ENCODE measurements around the gene SLC6A6. TPM values are rescaled to one million over a fixed set of nuclear protein-coding genes. Genes with fewer than 3 reads are reported as not detected.

SLC6A6 gene
- polyA plus RNA-seq, 1 of the 3 experiments (the other 2 are of a cell fraction), result 19.1 TPM

DNA sequence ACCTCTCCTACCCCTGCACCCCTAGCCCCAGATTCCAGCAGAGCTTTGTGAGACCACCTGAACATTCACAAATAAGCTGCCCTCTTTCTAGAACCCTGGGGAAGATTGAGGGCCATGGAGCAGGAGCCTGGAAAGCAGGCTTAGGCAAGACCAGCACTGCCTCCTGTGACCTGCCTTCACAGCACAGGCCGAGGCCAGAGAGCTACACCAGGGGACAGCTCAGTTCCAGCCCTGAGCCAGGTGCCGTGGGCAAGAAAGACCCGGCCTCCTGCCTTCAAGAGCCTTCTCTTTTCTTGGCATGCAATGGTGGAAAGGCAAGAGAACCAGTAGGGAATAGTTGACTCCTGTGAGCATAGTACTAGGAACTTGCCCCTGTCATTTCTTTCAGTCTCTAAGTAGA, 48.1 kb downstream of the SLC6A6 start:
- CTCF ChIA-PET, result interaction anchor here (1.2 to 2.6 kb wide), 2 partner anchors 11 to 189 kb away, joined by 5 to 12 read pairs; no protein-coding TSS in a partner anchor
- 86% methylated on average over 1 of the region's 3 CpGs for WGBS (ENCODE audit: low lambda C conversion rate)
- POLR2A ChIA-PET, result no interaction called here

GRCh38 chr3:14450922-14451606, 48.7 kb downstream of the SLC6A6 start:
- no peak for DNase-seq
- Histone ChIP-seq H3K79me2 (ENCODE audit: insufficient read depth) (no peaks in the 10 kb centered on the region), H3K27me3 (ENCODE audit: insufficient read depth) (no peaks in the 10 kb centered on the region), H2AFZ (ENCODE audit: low read depth) (no peak overlapping the region), H3K4me3 (ENCODE audit: low read depth in 2 of 2, low read length in 1 of 2) (no peak overlapping the region), H3K36me3 (replicated peaks in 1 of 2; ENCODE audit: control insufficient read depth in 1 of 2, insufficient read depth in 2 of 2, low read length in 1 of 2) (peaks cover 35 to 47% of the 10 kb centered on the region in 2 experiments), H4K20me1 (ENCODE audit: insufficient read depth) (no peaks in the 10 kb centered on the region; the same call in 1 of the 2 replicates), H3K9ac (no peak overlapping the region), H3K4me2 (no peak overlapping the region), H3K9me3 (no peaks in the 10 kb centered on the region), H3K4me1 (ENCODE audit: control insufficient read depth in 1 of 2, insufficient read depth in 2 of 2, low read depth in 1 of 2, low read length in 1 of 2) (peaks cover 8 to 24% of the 10 kb centered on the region in 2 experiments; a peak in 3 of 4 replicates), H3K9me2 (no peaks in the 10 kb centered on the region), H3K27ac (ENCODE audit: low read depth in 2 of 2, low read length in 1 of 2) (peak overlapping the region in 1 of 2 experiments; percentile 97; a peak in 1 of 4 replicates), H3F3A (replicated peaks; ENCODE audit: insufficient read depth) (peaks cover 27% of the 10 kb centered on the region)
- CTCF ChIA-PET, result interaction anchor here (0.7 to 2.6 kb wide), 5 partner anchors 10 to 248 kb away, joined by 3 to 12 read pairs (median 4); no protein-coding TSS in a partner anchor
- POLR2A ChIA-PET, result no interaction called here
- TF ChIP-seq TCF12 (IDR thresholded peaks at IDR 0.05) (no peak), GABPA (IDR thresholded peaks at IDR 0.05; ENCODE audit: low read depth) (no peak)
- TF ChIP-seq, protein P1, sequence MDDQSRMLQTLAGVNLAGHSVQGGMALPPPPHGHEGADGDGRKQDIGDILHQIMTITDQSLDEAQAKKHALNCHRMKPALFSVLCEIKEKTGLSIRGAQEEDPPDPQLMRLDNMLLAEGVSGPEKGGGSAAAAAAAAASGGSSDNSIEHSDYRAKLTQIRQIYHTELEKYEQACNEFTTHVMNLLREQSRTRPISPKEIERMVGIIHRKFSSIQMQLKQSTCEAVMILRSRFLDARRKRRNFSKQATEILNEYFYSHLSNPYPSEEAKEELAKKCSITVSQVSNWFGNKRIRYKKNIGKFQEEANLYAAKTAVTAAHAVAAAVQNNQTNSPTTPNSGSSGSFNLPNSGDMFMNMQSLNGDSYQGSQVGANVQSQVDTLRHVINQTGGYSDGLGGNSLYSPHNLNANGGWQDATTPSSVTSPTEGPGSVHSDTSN (IDR thresholded peaks at IDR 0.05), result no peak
- 100% methylated on average over 5 of the region's 5 CpGs for WGBS (ENCODE audit: low lambda C conversion rate)

More for the DNA sequence above, 48.1 kb downstream of the SLC6A6 start:
- Histone ChIP-seq H3F3A (replicated peaks; ENCODE audit: insufficient read depth) (peaks cover 27% of the 10 kb centered on the region), H3K9me3 (no peaks in the 10 kb centered on the region), H3K27me3 (ENCODE audit: insufficient read depth) (no peaks in the 10 kb centered on the region), H2AFZ (ENCODE audit: low read depth) (no peak overlapping the region), H3K9ac (no peak overlapping the region), H4K20me1 (ENCODE audit: insufficient read depth) (no peaks in the 10 kb centered on the region; the same call in 1 of the 2 replicates), H3K9me2 (no peaks in the 10 kb centered on the region), H3K4me1 (ENCODE audit: control insufficient read depth in 1 of 2, insufficient read depth in 2 of 2, low read depth in 1 of 2, low read length in 1 of 2) (peaks cover 8 to 24% of the 10 kb centered on the region in 2 experiments; a peak in 3 of 4 replicates), H3K4me2 (no peak overlapping the region), H3K36me3 (replicated peaks in 1 of 2; ENCODE audit: control insufficient read depth in 1 of 2, insufficient read depth in 2 of 2, low read length in 1 of 2) (peaks cover 41 to 51% of the 10 kb centered on the region in 2 experiments), H3K27ac (ENCODE audit: low read depth in 2 of 2, low read length in 1 of 2) (no peak overlapping the region; a peak in 1 of 4 replicates), H3K4me3 (ENCODE audit: low read depth in 2 of 2, low read length in 1 of 2) (no peak overlapping the region), H3K79me2 (ENCODE audit: insufficient read depth) (no peaks in the 10 kb centered on the region)
- DNase-seq, result no peak
- TF ChIP-seq GABPA (IDR thresholded peaks at IDR 0.05; ENCODE audit: low read depth) (no peak), MEF2A (IDR thresholded peaks at IDR 0.05; ENCODE audit: borderline replicate concordance, low read depth) (no peak), EP300 (IDR thresholded peaks at IDR 0.05; ENCODE audit: borderline replicate concordance in 1 of 2, low read depth in 1 of 2, low read length in 1 of 2) (no peak), FOSL2 (IDR thresholded peaks at IDR 0.05; ENCODE audit: borderline replicate concordance, low read depth) (no peak), RCOR1 (IDR thresholded peaks at IDR 0.05; ENCODE audit: low read length) (no peak)

All from SK-N-SH (cell line).